ENCODE measurements around the gene KLK5.

Gene KLK5

GRCh38 chr19:50928831-50929230 lies 24.0 kb downstream of the KLK5 start:
- in situ Hi-C loops (cut with MboI; ENCODE audit: low pct_unique_long_range_greater_than_20kb, low sequenced_read_pairs) = no loop called here

DNA sequence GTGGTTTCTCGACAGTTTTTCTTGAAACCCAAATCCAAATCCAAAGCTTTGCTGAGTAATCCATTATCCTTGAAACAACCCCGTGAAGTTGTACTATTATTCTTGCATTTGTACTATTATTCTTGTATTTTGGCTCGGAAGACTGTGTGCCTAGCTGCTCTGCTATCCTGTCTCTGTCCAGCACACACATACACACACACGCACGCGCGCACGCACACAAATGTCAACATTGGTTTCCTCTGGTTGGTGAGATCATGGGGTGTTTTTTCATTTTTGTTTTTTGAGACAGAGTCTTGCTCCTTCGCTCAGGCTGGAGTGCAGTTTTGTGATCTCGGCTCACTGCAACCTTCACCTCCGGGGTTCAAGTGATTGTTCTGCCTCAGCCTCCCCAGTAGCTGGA lies 26.7 kb downstream of the KLK5 start:
- in situ Hi-C loops (cut with MboI; ENCODE audit: low pct_unique_long_range_greater_than_20kb, low sequenced_read_pairs) = no loop called here
- no peak for DNase-seq

More at GRCh38 chr19:50928831-50929230, 24.0 kb downstream of the KLK5 start:
- no peak for DNase-seq

DNA sequence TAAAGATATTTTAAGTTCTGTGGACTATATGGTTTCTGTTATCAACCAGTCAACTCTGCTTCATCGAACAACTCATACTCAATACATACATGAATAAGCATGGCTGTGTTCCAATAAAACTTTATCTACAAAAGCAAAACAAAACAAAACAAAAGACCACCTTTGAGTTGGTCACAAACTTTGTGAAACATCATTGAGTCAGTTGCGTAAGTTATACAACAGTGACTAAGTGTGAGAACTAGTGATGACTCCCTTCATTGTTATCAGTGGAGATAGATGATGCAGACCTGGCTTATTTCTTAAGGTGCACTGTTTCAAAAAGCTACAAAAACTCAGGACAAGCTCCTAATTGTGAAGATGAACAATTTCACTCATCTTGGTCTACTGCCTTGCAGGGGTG lies 27.1 kb downstream of the KLK5 start:
- in situ Hi-C loops (cut with MboI; ENCODE audit: low pct_unique_long_range_greater_than_20kb, low sequenced_read_pairs) = no loop called here
- DNase-seq = no peak

DNA sequence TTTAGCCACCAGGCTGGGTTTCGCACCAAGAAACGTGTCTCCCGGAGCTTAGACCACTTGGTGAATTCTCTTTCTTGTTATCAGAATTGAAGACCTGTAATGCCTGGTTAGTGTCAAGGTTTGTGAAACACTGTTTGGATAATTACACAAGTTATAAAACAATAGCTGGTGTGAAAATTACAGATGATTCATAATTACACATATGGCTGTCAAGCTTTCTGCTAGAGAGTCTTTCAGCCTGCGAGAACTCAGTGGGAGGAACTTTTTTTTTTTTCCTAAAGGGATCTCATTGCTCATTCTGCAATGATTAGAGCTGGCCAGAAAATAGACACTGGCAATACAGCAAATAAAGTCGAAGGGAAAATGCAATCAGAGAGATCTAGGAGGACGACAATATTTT lies 28.3 kb downstream of the KLK5 start:
- in situ Hi-C loops (cut with MboI; ENCODE audit: low pct_unique_long_range_greater_than_20kb, low sequenced_read_pairs) = no loop called here
- DNase-seq = no peak

- DNase-seq = peak; percentile 67
- in situ Hi-C loops (cut with MboI; ENCODE audit: low pct_unique_long_range_greater_than_20kb, low sequenced_read_pairs) = no loop called here
These were observed 30.5 kb downstream of the KLK5 start for GRCh38 chr19:50922317-50922853.

DNA sequence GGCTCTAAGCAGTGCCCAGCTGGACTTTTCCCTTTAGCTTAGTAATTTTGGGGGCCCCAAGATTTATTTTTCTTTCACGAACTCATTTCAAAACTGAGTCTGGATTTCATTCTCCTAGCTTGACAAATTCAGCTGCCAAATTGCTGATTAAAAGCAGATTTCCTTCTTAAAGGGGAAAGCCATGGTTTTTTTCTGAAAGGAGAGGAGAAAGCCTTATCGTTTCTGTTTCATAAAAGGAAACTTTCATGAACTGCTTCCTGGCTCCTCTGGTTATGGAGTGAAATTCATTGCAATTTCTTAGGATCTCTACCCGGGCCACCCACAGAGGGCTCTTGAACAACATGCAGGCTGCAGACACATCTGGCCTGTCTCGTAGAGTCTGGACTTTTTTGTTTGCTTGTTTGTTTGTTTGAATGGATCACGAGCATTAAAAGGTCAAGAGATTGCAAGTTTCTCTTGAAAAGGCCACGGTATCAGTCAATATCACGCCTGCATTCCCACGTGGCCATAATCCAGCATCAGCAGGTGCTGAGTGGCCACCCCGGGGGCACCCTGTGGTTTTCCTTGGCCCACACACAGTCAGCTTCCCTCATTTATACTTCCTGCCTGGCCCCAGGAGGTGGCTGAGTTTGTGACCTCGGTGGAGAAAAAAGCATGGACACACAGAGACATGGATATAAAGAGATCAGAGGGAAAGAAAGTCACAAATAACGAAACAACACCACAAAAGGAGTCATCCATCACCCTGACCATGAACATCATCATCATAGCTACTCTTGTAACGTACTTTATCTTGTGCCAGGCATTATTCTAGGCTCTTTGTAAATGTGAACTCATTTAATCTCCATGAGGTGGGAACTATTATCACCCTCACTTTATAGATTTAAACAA lies 31.2 kb downstream of the KLK5 start:
- DNase-seq = no peak
- in situ Hi-C loops (cut with MboI; ENCODE audit: low pct_unique_long_range_greater_than_20kb, low sequenced_read_pairs) = no loop called here

DNA sequence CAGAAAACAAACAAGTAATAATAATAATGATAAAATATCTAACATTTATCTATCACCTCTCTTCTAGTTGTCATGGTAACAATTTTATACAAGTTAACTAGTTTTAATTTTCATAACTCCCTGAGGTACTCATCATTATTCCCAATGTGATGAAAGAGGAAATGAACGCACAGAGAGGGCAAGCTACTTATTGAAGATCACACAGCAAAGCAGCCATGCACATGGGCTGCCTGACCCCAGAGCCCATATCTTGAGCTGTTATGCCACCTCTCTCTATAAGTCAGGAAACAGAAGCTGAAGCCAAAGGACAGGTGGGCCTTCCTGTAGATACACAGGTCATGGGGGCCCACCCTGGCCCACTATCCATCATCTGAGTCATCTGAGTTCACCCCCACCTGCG lies 36.8 kb downstream of the KLK5 start:
- in situ Hi-C loops (cut with MboI; ENCODE audit: low pct_unique_long_range_greater_than_20kb, low sequenced_read_pairs) = no loop called here
- no peak for DNase-seq

- in situ Hi-C loops (cut with MboI; ENCODE audit: low pct_unique_long_range_greater_than_20kb, low sequenced_read_pairs) = no loop called here
- DNase-seq = no peak
These were observed 39.8 kb downstream of the KLK5 start for GRCh38 chr19:50912727-50913716.

- in situ Hi-C loops (cut with MboI; ENCODE audit: low pct_unique_long_range_greater_than_20kb, low sequenced_read_pairs) = no loop called here
- DNase-seq = no peak
These were observed 40.7 kb downstream of the KLK5 start for GRCh38 chr19:50912102-50912599.

- no peak for DNase-seq
- in situ Hi-C loops (cut with MboI; ENCODE audit: low pct_unique_long_range_greater_than_20kb, low sequenced_read_pairs) = no loop called here
These were observed 41.4 kb downstream of the KLK5 start, which contains the start of gene KLK4 for GRCh38 chr19:50911206-50912101. Gene KLK4, minus strand, starts transcription at chr19:50911395. Its CDS starts 657 bp downstream, at chr19:50910738.

DNA sequence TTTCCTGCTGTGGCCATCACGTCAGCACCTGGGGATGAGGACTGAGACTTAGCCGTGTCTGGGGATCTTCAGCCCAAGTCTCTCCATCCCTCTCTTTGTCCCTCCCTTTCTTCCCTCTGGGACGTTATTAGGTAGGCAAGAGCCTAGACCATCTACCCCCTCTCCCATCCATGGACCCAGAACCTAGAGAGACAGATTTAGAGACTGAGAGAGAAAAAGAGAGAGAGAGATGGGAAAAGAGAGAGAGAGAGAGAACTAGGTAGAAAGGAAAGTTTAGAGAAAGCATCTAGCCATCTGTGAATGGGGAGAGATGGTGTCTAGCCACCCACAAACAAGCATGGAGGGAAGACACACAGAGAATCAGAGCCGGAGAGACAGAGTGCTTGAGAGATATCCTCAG lies 42.1 kb downstream of the KLK5 start:
- in situ Hi-C loops (cut with MboI; ENCODE audit: low pct_unique_long_range_greater_than_20kb, low sequenced_read_pairs) = no loop called here
- no peak for DNase-seq

DNA sequence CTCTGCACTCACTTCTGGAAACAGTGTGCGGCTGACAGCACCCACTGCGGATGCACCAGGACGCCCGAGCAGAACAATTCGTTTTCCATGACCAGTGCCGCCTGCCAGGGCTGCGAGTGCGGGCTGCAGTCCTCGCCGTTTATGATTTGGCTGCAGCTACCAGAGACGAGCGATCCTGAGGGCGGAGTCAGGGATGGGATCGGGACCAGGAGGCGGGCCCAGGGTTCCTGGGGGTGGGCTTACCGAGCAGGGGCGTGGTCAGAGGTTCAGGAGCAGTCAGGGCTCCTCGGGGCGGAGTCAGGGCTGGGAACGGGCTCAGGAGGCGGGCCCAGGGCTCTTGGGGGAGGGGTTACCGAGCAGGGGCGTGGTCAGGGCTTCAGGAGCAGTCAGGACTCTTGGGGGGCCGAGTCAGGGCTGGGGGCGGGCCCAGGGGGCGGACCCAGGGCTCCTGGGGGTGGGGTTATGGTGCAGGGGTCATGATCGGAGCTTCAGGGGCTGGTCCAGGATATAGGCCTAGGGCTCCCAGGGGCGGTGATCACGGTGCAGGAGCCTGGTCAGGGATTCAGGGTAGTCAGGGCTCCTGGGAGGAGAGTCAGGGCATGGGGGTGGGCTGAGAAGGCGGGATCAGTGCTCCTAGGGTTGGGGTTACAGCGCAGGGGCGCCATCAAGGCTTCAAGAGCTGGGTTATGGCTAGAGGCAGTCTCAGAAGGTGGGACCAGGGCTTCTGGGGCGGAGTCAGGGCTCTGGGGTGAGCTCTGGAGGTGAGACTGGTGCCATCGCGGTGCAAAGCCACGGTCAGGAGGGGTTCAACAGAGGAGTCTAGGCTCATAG lies 43.4 kb downstream of the KLK5 start:
- DNase-seq = peak; percentile 51

GRCh38 chr19:50908336-50908735 lies 44.5 kb downstream of the KLK5 start:
- no peak for DNase-seq
- in situ Hi-C loops (cut with MboI; ENCODE audit: low pct_unique_long_range_greater_than_20kb, low sequenced_read_pairs) = no loop called here

More for the DNA sequence above, 43.4 kb downstream of the KLK5 start:
- in situ Hi-C loops (cut with MboI; ENCODE audit: low pct_unique_long_range_greater_than_20kb, low sequenced_read_pairs) = no loop called here

DNA sequence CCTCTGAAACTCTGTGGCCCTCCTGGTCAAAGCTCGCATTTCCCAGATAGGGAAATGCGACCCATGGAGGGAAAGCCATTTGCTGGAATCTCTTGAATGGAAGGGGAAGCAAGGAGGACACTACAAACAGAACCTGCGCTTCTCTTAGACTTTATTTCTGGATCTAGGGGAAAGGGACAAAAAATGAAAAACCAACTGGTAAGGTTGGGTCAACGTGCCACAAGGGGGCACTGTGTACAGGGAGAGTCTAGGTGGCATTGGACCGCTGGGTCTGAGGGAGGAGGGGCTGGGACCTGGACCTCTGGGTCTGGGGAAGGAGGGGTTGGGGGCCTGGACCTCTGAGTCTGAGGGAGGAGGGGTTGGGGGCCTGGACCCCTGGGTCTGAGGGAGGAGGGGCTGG lies 46.6 kb downstream of the KLK5 start:
- in situ Hi-C loops (cut with MboI; ENCODE audit: low pct_unique_long_range_greater_than_20kb, low sequenced_read_pairs) = no loop called here
- DNase-seq = peak; percentile 47

DNA sequence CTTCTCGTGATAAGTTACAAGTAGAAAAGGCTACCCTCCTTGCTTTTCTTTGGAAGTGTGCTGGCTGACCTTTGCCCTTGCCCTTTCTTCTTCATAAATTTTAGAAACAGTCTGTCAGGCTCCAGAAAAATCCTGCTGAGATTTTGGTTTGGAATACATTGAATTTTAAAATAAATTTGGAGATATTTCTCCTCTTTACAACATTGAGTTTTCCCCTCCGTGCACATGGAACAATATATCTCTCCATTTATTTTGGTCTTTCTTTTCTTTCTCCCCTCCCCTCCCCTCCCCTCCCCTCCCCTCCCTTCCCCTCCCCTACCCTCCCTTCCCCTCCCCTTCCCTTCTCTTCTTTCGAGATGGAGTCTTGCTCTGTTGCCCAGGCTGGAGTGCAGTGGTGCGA lies 50.2 kb downstream of the KLK5 start:
- in situ Hi-C loops (cut with MboI; ENCODE audit: low pct_unique_long_range_greater_than_20kb, low sequenced_read_pairs) = no loop called here
- no peak for DNase-seq

- in situ Hi-C loops (cut with MboI; ENCODE audit: low pct_unique_long_range_greater_than_20kb, low sequenced_read_pairs) = no loop called here
These were observed 53.3 kb downstream of the KLK5 start for GRCh38 chr19:50899569-50899968.

DNA sequence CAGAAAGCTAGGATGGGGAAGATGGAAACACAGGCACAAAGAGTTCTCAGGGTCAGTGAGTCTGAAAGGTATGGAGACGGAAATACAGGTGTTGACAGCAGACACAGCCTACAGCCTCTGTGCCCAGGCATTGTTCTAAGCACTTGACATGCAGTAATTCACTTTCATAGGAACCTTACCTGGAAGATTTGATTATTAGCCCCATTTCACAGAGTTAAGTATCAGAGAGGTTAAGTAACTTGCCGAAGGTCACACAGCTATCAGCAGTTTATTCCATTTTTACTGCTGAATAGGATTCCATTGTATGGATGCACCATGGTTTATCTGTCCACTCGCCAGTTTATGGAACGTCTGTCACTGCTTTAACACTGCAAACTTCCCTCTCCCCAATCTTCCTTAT lies 54.8 kb downstream of the KLK5 start:
- in situ Hi-C loops (cut with MboI; ENCODE audit: low pct_unique_long_range_greater_than_20kb, low sequenced_read_pairs) = no loop called here
- DNase-seq = no peak

More at GRCh38 chr19:50899569-50899968, 53.3 kb downstream of the KLK5 start:
- DNase-seq = peak; percentile 37

DNA sequence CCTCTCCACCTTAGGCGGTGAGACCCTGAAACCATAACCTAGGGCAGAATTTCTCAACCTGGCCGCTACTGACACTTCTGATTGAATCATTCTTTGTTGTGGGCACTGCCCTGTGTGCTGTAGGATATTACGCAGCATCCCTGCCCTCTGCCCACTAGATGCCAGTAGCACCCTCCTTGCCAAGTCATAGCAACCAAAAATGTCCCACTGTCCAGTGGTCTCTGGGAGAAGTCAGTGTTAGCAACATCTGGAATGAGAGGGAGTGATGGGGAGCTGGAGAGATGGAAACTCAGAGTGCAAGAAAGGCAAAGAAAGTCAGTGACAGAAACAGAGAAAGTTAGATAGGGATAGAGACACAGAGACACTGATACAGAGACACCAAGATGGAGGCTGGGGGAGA lies 55.2 kb downstream of the KLK5 start:
- no peak for DNase-seq
- in situ Hi-C loops (cut with MboI; ENCODE audit: low pct_unique_long_range_greater_than_20kb, low sequenced_read_pairs) = no loop called here

Measured in KBM-7 (cell line).